Suprapubic skin (tissue), 4 donors: ENCODE measurements around the gene TTLL6.

Experiments
- CTCF ChIP-seq, 2 donors: fragments of 200-600 bp in 1 of 2; fragments of 450-650 bp in 1 of 2; sonication (generic) in 1 of 2; IDR thresholded peaks; one replicate each; pipeline ENCODE4 v1.5.1; 2016 to 2019; ENCODE audit warnings: antibody characterized with exemption in 2 of 2, mild to moderate bottlenecking in 1 of 2, moderate library complexity in 1 of 2
- EP300 ChIP-seq: sonication (generic); formaldehyde crosslinking; IDR thresholded peaks from one replicate; pipeline ENCODE4 v1.6.1; 2017; ENCODE audit warnings: antibody characterized with exemption
- POLR2A ChIP-seq, 2 donors: fragments of 450-650 bp; IDR thresholded peaks; one replicate each; pipeline ENCODE4 v1.6.1; 2017; ENCODE audit warnings: antibody characterized with exemption in 2 of 2, mild to moderate bottlenecking in 2 of 2, moderate library complexity in 2 of 2
- POLR2AphosphoS5 ChIP-seq, 3 donors: sonication (generic); formaldehyde crosslinking; IDR thresholded peaks; one replicate each; pipeline ENCODE4 v1.6.1; 2017; ENCODE audit warnings: antibody characterized with exemption in 3 of 3

- TF ChIP-seq POLR2A (IDR thresholded peaks at IDR 0.05) (no peak), CTCF (IDR thresholded peaks at IDR 0.05) (no peak), POLR2AphosphoS5 (IDR thresholded peaks at IDR 0.05) (no peak), EP300 (no peak)
Observed at GRCh38 chr17:48773245-48773644, 43.8 kb downstream of the TTLL6 start.
